NT2/D1 (cell line): Measurements from ENCODE around the gene GYPA.

Source experiments
- SUZ12 ChIP-seq: IDR thresholded peaks from 2 replicates; pipeline ENCODE4 v1.6.1; 2011; ENCODE audit not compliant: insufficient read length, insufficient read depth; ENCODE audit errors: extremely low read depth
- YY1 ChIP-seq: IDR thresholded peaks from 2 replicates; pipeline ENCODE4 v1.6.1; 2011; ENCODE audit not compliant: insufficient read length, insufficient read depth
- ZNF274 ChIP-seq: IDR thresholded peaks from 2 replicates; pipeline ENCODE4 v1.6.1; 2011; ENCODE audit warnings: mild to moderate bottlenecking, low read depth, low read length

DNA sequence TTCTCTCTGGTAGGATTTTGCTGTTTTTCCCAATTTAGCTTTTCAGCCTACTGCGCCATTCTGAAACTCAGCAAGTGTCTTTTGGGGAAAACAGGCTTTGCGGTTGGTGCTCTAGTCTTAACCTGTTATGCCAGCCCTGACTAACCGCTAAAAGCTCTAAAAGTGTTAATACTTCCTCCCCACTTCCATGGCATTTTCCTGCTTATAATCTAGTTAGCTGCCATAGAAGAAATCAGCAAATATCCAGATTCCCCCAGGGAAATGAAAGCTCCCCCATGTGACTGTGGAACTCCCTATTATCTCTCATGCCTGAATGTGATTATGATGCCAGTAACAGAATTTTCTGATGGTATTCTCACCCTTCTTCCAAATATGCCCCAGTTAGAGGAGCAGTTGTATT lies 28.7 kb upstream of the GYPA start:
- TF ChIP-seq YY1 (no peak), SUZ12 (no peak), ZNF274 (no peak)
